LNCaP clone FGC (cell line): ENCODE results near the gene PRPF39.

Source experiments
- DNase-seq: peaks from one replicate; pipeline ENCODE4 v3.0.0-alpha.2; 2011; ENCODE audit warnings: low read depth
- H3K4me3 ChIP-seq: 2 replicates; pipeline ENCODE4 v1.5.1; 2011; ENCODE audit warnings: mild to moderate bottlenecking, low read depth, low read length, control low read depth
- TF ChIP-seq, protein P1 (sequence below): IDR thresholded peaks from 2 replicates; pipeline ENCODE4 v1.5.1; 2012; ENCODE audit warnings: mild to moderate bottlenecking; ENCODE audit not compliant: control insufficient read depth, insufficient read depth; ENCODE audit errors: extremely low read depth

Gene PRPF39, protein sequence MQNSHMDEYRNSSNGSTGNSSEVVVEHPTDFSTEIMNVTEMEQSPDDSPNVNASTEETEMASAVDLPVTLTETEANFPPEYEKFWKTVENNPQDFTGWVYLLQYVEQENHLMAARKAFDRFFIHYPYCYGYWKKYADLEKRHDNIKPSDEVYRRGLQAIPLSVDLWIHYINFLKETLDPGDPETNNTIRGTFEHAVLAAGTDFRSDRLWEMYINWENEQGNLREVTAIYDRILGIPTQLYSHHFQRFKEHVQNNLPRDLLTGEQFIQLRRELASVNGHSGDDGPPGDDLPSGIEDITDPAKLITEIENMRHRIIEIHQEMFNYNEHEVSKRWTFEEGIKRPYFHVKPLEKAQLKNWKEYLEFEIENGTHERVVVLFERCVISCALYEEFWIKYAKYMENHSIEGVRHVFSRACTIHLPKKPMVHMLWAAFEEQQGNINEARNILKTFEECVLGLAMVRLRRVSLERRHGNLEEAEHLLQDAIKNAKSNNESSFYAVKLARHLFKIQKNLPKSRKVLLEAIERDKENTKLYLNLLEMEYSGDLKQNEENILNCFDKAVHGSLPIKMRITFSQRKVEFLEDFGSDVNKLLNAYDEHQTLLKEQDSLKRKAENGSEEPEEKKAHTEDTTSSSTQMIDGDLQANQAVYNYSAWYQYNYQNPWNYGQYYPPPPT

DNA sequence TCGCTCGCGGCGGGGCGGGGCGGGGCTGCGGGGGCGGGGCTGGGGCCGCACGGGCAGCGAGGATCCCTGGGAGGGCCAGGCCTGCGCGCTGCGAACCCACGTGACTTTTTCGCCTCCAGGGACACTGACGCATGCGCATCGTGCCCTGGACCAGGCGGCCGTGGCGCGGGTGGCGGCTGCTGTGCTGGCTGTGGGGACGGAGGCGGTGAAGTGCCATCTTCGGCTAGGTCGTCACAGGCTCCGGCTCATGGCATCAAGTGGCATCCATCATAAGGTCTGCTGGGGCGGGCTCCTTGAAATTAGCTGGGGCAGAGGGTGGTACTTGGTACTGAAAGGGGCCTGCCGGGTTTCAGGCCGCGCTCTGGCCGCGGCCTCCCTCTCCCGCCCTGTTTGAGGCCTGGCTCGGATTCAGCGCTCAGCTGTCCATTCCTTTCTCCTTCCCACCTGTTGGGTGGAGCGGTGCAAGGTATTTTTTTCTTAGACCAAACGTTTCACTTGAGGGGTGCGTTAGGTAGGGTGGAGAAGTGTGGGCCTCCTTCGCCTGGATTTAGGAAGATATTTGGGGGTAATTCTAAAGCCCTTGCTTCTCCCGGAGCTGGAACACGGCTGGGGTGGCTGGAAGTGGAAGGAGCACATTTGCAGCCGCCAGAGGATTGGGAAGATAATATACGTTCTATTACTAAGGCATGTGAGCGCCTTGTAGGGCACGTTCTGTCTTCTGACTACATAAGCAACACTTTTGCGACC lies at the start of gene PRPF39:
Gene PRPF39 (plus strand): TSS at position 141 of the 747 bp plus-strand sequence. CDS start 11,124 bp downstream, outside the sequence.
- DNase-seq, result peak; percentile 85
- TF ChIP-seq, protein P1, sequence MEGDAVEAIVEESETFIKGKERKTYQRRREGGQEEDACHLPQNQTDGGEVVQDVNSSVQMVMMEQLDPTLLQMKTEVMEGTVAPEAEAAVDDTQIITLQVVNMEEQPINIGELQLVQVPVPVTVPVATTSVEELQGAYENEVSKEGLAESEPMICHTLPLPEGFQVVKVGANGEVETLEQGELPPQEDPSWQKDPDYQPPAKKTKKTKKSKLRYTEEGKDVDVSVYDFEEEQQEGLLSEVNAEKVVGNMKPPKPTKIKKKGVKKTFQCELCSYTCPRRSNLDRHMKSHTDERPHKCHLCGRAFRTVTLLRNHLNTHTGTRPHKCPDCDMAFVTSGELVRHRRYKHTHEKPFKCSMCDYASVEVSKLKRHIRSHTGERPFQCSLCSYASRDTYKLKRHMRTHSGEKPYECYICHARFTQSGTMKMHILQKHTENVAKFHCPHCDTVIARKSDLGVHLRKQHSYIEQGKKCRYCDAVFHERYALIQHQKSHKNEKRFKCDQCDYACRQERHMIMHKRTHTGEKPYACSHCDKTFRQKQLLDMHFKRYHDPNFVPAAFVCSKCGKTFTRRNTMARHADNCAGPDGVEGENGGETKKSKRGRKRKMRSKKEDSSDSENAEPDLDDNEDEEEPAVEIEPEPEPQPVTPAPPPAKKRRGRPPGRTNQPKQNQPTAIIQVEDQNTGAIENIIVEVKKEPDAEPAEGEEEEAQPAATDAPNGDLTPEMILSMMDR, result no peak
- peak within 1 kb of the TSS; percentile 90 for H3K4me3 ChIP-seq

DNA sequence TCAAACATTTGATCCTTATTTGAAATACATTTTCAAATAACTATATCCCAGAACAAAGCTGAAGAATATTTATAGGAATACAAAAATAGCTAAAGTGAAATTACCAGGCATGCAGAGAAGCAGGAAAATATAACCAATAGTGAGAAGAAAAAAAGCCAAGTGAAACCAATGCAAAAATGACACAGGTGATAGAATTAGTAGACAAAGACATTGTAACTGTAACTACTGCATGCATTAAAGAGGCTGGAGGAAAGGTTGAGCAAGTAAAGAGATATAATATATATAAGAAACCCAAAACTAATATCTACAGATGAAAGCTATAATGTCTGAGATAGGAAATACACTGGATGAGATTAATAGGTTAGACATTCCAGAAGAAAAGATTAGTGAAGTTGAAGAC lies 49.2 kb upstream of the PRPF39 start:
- TF ChIP-seq, protein P1, result no peak
- no peak overlapping the region for H3K4me3 ChIP-seq
- DNase-seq, result no peak

DNA sequence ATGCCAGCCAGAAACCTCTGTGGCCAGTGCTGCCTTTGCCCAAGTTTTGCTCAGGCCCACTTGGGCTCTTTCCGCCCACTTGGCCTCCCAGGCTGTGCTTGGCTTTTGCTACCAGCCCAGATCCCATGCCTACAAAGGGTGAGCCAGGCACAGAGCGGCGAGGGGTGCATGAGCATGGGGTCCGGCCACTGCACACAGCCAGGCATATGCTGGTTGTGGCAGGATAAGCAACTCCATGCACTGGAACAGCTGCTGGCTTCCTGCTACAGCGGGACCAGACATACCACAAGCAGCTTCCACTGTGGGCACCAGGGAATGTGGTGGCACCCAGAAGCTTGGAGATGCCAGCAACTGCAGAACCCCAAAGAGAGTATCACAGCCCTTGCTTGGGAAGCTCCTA lies 45.7 kb upstream of the PRPF39 start:
- TF ChIP-seq, protein P1, result no peak
- no peak for DNase-seq
- H3K4me3 ChIP-seq, result no peak overlapping the region

DNA sequence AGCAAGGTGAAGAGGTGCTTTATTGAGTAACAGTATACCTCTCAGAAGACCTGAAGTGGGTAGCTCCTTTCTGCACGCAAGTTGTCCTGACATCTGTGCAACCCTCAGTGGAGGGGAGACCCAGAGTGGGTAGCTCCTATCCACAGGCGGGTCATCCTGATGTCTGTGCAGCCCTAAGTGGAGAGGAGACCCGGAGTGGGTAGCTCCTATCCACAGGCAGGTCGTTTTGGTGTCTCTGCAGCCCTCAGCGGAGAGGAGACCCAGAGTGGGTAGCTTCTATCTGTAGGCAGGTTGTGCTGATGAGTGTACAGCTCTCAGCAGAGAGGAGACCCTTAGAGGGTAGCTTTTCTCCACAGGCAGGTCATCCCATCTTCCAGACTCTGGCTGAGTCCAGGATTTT lies 45.1 kb upstream of the PRPF39 start:
- no peak overlapping the region for H3K4me3 ChIP-seq
- TF ChIP-seq, protein P1, result no peak
- DNase-seq, result no peak

DNA sequence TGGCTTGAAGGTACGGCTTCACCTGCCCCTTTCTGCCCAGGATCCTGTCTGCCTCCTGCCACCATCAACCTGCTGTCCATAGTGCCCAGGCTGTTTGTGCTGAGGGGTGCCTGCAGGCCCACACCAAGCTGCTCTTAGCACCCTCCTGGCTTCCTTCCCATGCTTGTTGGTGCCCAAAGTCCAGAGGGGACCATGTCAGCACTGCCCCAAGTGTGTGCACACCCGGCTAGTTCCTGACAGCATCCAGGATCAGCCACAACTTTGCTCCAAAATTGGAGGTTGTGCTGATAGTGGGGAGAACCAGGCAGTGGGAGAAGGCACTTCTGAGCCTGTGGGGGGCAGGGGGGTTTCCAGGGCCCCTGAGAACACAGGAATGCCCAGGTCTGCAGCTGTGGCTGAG lies 44.5 kb upstream of the PRPF39 start:
- no peak overlapping the region for H3K4me3 ChIP-seq
- TF ChIP-seq, protein P1, result no peak
- DNase-seq, result no peak

DNA sequence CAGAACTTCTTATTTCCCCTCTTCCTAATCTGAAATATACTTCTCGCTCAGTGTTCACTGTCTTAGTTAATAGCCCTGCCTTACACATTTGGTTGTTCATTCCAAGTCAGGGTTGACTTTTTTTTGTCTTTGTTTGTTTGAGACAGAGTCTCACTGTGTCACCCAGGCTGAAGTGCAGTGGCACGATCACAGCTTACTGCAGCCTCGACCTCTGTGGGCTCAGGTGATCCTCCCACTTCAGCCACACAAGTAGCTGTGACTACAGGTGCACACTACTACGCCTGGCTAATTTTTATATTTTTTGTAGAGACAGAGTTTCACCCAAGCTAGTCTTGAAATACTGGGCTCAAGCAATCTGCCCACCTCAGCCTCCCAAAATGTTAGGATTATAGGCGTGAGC lies 42.3 kb upstream of the PRPF39 start:
- no peak for DNase-seq
- no peak overlapping the region for H3K4me3 ChIP-seq
- TF ChIP-seq, protein P1, result no peak
